ENCODE measurements around the gene SMYD5.

SMYD5 gene

DNA sequence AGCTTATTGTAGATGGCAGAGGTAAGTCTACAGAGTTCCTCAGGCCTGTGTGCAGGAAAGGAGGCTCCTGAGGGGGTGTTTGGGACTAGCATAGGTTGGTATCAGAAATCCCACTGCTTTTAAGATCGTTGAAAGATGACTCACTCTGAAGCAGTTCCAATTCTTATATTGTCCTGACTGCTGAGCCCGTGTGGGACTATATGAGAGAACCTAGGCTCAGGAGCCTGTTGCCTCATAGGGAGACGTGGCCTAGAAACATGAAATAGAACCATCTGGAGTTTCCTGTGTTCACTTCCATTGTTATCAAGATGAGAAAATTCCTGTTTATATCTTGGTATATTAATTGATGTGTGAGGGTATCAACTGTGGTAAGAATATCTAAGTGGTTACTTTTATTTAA, 25.7 kb downstream of the SMYD5 start:
- DNase-seq = no peak

DNA sequence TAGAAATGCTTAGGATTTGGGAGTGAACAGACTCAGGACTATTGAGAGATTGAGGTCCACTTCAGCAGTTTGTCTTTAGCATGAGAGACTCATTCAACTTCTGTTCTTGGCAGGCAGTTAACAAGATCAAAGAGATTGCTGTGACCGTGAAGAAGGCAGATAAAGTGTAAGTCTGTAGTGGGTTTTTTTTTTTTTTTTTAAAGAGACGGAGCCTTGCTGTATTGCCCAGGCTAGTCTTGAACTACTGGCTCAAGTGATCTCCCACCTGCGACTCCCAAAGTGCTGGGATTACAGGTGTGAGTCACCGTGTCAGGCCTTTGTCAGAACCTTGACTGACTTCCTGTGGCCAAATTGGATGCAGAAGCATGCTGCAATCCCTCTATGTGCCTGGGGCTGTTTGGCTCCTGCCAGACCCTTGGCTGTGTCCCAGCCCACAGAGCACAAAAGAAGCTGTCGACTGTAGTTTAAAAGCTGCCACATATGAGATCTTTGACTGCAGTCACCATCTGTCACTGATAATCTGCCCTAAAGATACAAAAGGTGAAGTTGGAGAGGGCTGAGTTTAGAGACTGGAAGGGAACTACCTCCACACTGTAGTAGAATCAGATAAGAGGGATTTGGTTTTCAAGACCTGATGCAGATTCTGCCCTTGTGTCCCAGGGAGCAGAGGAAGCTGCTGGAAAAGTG, 30.0 kb downstream of the SMYD5 start:
- no peak for DNase-seq

DNA sequence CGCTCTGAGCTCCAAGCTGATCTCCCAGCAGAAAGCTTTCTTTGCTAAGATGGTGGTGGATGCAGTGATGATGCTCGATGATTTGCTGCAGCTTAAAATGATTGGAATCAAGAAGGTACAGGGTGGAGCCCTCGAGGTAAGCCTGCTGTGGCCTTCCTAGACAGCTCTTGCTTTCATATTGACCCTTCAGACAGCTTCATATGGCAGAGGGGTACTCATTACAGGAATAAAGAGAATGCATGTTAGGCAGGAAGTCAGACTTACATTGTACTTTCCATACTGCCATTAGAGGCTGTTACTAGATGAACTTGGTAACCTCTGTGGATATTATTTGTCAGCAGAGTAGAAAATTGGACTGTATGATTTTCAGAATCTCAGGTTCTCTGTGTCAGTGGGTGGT, 30.5 kb downstream of the SMYD5 start:
- DNase-seq = peak in 1 of 5 donors; percentile 22

DNA sequence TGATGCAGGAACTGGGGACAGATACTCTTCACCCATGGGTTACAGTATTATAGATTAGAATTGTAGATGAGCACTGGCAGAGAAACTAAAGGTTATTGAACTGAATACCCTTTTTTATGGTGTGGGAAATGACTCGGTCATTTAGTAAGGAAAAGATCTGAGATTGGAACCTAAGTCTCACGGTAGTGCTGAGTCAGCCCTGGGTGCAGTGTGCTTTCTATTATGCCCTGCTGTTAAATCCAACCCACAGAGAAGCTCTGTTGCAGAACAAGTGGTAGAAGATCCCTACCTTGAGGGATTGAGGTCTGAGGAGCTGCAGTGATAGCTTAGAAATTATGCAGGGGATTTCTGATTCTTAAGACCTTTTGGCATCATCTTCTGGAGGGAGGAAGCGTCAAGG, 32.8 kb downstream of the SMYD5 start:
- no peak for DNase-seq

DNA sequence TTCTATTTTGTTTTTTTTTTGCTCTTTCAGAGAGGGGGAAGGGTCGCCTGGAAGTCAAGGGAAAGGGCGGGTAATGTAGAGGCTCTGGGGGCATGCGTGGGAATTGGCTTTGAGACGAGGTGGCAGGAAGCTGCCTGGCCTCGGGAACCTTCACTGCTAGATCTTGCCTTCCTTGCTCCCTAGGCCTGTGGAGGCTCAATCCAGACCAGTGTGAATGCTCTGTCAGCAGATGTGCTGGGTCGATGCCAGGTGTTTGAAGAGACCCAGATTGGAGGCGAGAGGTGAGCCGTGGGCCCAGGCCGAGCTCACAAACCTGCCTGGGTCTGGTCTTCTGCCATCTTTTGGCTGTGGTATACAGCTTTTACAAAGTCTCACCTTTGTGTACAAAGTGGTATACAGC, 35.6 kb downstream of the SMYD5 start:
- DNase-seq = no peak

DNA sequence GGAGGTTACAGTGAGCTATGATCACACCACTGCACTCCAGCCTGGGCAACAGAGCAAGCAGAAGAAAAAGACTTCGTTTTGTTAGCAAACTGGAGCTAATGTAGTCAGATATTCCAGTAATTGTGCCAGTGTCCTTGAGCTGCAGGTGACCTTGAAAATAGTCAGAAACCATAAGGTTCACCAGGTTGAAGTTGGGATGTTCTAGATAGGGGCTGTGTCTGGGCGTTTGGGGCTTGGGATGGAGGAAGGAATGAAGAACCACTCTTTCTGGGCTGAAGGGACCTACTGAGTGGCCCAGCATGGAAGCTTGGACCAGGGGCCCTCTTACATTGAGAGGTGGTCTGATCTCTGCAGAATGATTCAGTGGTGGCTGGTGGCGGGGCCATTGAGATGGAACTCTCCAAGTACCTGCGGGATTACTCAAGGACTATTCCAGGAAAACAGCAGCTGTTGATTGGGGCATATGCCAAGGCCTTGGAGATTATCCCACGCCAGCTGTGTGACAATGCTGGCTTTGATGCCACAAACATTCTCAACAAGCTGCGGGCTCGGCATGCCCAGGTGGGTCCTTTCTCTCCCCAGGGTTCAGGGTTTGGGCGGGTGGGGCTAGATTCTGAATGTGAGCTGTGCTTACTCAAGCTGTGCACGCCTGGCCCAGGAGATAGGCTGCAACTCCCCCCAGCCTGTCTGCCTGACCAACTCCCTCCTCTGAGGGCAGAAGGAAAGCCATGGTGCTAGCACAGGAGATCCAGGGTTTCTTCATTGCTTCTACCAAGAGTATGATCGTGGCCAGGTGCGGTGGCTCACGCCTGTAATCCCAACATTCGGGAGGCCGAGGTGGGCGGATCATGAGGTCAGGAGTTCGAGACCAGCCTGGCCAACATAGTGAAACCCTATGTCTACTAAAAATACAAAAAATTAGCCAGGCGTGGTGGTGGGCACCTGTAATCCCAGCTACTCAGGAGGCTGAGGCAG, 37.1 kb downstream of the SMYD5 start:
- DNase-seq = no peak

DNA sequence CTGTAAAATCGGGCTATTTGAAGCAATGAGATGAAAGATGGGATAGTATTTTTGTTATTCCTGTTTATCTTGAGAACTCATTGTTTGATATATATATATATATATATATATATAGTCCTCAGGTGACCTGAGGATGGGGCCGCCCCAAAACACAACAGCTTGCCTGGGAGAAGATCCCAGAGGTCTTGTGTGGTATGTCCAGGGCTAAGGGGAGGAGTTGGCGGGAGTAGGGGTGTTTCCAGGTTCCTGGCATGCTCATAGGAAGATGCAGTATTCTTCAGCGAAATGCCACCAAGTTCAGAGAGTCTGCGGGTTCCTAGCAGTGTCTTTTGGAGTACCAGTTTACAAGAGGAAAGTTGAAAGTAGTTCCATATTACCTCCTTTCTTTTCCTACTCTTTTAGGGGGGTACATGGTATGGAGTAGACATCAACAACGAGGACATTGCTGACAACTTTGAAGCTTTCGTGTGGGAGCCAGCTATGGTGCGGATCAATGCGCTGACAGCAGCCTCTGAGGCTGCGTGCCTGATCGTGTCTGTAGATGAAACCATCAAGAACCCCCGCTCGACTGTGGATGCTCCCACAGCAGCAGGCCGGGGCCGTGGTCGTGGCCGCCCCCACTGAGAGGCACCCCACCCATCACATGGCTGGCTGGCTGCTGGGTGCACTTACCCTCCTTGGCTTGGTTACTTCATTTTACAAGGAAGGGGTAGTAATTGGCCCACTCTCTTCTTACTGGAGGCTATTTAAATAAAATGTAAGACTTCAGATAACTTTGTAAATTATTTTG, 38.4 kb downstream of the SMYD5 start:
- DNase-seq = no peak

DNA sequence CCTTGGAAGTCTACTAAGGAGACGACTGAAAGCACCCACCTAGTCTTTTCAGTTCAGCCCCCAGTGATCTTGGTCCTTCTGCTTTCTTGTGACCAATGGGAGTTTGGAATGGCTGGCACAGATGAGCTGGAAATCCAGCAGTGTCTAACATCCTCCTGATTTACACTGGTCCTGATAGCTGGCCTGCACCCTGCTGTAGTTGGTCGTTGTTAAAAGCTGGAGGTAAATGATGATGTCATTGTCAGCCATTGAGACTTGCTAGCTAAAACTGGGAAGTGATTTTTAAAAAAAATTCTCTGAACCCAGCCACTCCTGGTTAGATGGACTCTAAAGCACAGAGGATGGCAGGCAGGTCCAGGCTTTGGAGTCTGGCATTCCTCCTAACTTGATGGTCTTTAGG, 39.4 kb downstream of the SMYD5 start:
- DNase-seq = no peak

DNA sequence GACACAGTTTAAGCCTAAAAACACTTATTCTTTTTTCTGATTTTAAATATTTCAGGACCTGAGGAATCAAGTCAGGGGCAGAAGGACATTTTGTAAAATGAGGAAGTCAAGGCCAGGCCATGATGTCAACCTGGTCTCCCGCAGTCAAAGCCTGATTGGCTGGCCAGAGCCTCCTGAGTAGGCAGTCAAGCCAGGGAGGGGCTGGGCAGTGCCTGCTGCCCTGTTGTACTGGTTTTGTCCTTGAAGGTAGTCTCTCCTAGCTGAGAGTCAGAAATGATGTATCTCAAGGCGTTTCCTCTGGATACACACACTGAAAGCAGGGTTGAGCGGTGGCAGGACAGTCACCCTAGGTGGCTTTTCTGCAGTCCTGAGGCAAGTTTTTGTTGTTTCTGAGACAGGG, 39.9 kb downstream of the SMYD5 start:
- DNase-seq = no peak

DNA sequence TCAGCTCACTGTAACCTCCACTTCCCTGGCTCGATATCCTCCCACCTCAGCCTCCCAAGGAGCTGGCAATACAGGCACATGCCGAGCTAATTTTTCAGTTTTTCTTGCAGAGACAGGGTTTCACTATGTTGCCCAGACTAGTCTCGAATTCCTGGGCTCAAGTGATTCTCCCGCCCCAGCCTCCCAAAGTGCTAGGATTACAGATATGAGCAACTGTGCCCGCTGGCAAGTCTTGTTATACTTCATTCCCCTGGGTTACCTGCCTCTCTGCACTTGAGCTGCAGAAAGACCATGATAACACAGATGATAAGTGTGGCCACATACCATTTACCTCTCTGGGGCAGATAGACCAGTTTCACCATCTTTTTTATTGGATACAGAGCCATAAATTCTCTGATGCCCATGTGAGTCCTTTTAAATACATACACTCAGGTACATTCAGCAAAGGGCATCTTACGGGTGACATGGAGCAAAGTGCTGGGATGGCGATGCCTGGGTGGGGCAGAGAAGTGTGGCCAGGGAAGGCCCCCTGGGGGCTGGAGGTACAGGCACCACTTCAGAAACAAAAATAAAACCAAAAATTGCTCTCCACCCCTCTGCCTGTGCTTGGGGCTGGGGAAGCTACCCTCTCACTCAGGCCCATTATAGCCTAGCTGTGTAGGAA, 40.4 kb downstream of the SMYD5 start:
- DNase-seq = no peak

DNA sequence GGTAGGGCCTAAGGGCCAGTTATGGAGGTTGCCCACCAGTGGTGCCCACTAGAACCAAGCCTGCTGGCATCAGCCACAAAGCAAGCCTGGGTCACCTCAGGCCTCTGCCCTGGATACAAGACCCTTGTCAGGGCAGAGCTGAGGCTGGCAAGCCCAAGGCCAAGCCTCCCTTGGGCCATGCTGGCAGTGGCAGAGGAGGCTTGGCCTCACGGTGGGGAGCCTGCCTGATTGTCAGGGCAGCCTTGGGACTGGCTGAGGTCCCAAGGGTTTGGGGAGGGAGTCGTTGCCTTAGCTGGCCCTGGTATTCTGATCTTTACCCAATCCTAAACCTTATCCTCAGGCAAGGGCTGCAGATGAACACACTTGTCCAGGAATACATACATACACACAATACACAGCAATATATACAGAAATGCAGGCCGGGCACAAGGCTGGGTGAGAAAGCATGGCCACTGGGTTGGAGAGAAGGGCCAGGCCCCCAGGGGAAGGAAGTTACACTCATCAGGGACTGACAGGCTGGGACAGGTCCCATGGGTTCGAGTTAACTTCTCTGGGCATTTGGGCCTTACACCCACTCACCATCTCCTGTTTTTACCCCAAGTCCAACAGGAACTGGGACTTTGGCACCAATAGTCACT, 41.1 kb downstream of the SMYD5 start:
- DNase-seq = no peak

DNA sequence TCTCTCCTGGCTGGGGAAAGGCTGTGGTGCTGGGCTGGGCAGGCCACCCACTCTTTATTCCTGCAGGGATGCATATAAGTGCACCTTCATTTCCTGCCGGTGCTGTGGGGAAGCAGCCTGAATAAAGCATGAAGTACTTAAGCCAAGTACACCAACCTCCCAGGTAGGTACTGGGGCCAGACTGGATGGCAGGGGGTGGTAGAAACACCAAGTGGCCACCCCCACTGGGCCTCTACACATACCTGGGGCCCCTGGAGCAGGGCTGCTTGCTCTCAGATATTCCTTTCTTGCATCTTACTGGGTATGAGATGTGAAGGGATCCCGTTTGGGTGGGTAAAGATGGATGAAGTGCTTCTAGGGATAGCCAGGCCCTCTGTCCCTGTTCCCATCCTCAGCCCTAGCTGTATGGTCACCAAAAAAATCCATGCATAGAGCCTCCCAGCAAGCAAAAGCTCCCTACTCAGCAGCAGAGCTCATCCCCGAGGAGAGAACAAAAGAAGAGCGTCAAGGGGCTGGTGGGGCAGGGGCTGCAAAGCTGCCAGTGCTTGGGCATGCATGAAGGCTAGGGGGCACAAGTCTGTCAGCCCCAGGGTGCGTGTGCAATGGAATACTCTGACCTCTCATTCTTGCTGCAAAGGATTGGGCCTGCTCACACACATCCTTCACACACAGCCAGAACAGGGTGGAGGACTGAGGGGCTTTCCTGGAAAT, 42.0 kb downstream of the SMYD5 start:
- DNase-seq = no peak

DNA sequence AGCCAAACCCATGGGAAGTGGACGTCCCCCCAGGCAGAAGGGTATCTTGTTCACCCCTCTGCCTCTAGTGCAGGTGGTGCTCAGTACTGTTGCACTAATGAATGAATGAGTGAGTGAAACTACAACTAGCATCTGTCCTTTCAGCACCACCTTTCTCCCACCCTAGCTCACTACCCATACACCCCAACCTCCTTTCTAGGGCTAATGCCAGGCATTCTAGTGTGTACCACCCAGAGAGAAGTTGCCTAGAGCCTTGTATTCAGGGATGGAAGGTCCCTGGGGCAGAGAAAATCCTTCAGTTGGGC, 42.5 kb downstream of the SMYD5 start:
- DNase-seq = no peak

DNA sequence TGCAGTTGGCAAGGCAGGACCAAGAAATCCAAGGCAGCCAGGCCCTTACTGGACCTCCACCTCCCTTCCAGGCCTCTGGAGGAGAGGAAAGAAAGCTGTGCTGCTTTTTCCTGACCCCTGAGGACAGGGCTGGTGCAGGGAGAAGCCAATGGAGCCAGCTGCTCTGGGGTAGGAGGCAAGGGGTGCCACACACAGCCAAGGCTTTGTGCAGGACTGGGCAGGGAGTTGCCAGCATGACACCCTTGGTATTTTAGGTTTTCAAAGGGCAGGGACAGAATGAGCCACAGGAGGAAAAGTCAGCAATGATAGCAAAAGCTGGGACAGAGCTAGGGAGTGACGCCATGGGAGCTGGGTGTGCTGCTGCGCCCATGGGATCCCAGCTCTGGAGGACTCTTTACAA, 43.0 kb downstream of the SMYD5 start:
- DNase-seq = no peak

DNA sequence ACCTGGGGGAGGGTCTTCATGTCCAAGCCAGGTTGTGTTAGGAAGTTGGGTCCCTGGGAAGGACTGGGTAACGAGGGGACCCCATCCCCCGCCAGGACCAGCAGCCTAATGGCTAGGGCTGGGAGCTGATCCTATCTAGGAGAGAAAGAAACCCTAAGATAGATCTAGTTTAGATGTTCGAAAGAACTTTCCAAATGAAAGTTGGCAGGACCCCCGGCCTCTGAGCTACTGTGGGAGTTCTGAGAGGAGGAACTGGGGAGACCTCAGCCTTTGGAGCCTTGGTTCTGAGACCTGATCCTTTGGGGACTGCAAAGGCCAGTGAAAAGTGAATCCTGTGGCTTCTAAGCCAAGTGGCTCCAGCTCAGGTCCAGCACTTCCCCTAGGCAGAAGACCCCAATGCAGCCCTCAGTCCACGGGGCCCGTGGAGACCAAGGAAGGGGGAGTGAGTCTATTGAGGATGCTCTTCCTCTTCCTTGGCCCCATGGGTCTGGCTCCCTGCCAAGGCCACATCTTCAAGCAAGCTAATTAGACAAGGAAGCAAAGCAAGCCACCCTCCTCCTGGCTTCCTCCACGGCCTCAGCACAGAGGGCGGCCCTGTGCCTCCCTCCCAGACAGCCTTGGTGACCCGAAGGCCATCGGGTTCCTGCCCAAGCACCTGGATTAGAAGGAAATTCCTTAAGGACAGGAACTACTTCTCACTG, 43.5 kb downstream of the SMYD5 start:
- DNase-seq = no peak

DNA sequence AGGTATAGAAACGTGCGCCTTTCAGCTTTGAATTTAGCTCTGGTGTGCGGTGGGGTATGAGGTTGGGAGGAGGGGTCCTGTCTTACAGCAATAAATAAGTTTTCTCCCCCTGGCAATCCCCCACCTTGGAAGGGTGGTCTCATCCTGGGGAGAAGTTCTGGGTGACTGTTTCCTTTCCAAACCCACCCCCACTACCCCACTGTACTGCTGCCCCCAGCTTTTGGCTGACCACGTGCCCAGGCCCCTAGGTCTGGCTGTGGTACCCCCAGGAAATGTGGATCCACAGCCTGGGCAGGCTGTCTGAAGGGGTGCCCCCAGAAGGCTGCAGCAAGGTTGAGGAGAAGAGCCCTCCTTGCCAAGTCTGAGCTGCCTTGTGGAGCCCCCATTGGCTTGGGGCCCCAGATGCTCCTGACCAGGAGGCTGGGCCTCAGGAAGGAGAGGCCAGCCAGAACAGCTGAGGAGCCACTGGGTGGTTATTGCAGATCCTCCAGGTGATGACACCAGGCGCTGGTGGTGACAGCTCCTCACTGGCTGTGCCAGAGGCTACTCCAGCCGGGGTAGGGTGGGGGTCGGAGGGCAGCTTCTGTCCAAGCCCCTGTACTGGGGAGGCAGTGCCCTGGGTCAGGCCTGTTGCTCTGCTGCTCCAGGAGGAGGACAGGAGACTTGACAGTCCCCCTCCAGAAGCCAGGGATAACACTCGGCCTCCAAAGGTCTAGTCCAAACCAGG, 44.3 kb downstream of the SMYD5 start:
- no peak for DNase-seq

DNA sequence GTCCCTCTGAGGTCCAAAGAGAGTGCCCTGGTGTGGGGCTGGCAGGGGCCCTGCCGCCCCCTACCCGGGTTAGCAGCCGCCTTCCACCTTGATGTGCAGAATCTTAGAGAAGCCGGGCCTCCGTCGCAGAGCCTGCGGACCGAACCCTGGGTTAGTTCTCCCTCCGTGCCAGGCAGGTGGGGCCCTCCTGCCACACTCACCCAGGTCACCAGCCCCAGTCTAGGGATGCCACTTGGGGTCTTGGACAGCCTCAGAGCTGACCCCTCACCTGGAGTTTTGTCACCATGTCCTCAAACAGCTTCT, 44.8 kb downstream of the SMYD5 start:
- no peak for DNase-seq

DNA sequence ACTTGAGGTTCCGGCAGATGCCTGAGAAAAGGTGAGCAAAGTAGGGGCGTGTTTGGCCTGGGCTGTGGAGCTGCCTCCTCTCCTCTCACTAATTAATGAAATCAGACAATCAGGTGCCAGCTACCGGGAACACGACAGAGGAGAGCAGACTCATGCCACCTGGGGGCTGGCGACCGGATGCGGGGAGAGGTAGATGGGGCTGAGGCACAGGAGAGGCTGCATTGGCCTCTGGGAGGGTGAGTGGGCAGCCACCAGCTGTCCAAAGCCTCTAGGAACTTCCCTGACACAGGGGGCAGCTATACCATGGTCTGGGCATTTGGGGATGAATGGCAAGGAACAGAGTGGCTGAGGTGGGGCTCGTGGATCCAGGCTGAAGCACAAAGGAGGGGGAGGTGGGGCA, 45.2 kb downstream of the SMYD5 start:
- no peak for DNase-seq

DNA sequence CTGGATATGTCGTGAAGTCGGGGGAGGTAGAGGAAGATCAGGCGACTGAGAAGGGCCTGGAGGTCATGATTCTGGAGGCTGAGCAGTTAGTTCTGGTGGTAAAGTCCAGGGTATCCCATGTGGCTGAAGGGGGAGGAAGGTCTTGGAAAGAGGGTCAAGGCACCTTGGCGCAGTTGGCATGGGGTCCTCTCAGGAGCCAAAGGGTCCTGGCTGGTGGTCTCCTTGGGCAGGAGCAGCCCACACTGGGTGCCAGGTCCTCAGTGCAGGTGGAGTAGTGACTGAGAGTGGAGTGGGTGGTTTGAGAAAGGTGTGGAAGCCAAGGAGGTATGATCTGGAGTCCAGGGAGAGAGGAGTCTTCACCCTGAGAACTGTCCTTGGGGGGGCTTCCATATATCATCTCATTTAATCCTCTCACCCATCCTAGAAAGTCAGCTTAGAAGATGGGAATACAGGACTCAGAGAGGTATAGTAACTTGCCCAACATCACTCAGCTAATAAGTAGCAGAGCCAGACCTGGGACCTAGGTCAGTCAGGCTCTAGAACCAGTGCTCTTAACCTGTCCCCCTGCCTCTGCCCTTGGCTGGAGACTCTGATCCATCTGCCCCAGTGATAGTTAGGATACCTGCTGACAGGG, 45.8 kb downstream of the SMYD5 start:
- no peak for DNase-seq

DNA sequence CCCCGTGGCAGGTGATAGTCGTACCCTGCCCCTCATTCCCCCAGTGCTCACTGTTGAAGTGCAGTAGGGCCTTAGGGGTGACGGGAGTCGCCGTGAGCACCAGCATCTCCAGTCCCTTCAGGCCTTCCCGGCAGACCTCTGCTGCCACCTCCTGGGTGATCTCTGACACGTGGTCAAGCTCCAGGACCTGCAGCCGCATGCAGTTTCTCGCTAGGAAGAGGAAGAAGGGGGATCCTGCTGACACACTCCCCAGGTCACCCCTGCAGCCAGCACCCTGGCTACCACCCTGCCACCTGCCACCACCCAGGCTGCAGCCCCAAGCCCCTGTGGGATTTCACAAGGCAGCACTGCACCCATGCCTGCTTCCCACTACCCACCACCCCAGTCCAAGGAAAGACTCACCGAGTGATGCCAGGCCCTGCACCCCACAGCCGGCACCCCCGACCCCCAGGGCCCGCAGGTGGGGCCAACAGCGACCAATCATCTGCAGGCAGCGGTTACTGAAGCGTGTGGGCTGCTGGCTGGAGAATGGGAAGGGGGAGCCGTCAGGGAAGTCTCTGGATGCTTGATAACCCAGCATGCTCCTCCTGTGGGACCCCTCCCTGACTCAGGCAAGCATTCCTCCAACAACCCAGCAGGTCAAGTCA, 46.4 kb downstream of the SMYD5 start:
- no peak for DNase-seq
